HG02973 (cell line): ENCODE data around the gene SLC9B1.
"Not testable (repeated sequence)": the region's sequence is repeated elsewhere in the genome, so short reads cannot be mapped to it uniquely, and the experiment has no call there.

Experiments
- ATAC-seq: cut with Tn5 transposase; IDR thresholded peaks from one replicate; pipeline ENCODE4 v1.9.1; 2021; ENCODE audit warnings: moderate library complexity; ENCODE audit not compliant: unreplicated experiment

The SLC9B1 gene

DNA sequence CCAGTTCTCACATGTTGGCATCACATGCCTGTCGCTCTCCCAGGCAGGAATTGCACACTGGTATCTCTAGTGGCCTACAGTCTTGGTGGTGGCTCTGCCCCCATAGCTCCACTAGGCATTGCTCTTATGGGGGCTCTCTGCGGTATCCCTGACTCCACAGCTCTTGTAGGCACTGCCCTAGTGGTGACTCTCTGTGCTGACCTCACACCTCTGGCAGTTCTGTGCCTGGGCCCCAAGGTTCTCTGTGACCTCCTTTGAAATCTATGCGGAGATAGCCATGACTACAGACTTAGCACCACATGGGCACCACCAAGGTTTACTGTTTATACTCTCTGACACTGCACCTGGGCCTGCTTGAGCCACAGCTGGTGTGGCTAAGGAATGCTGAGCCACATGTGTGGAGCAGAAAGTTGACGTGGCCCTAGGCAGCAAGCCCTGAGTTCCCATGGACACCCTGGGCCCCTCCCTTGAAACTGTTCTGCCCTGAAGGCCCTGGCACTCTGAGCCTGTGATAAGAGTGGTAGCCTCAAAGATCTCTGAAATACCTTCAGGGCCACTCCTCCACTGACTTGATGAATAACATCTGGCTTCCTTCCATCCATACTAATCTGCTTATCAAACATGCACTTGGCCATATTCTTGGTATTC, 8.0 kb downstream of the SLC9B1 start:
- ATAC-seq = no peak

DNA sequence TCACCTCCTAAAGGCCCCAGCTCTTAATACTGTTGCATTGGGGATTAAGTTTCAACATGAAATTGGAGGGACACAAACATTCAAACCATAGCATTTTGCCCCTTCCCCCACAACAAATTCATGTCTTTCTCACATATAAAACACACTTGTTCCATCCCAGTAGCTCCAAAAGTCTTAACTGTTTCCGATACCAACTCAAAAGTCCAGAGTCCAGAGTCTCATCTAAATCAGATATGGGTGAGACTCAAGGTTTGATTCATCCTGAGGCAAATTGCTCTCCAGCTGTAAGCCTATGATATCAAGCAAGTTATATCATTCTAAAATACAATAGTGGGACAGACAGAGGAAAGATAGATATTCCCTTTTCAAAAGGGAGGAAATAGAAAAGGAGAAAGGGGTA, 8.7 kb downstream of the SLC9B1 start:
- no peak for ATAC-seq

DNA sequence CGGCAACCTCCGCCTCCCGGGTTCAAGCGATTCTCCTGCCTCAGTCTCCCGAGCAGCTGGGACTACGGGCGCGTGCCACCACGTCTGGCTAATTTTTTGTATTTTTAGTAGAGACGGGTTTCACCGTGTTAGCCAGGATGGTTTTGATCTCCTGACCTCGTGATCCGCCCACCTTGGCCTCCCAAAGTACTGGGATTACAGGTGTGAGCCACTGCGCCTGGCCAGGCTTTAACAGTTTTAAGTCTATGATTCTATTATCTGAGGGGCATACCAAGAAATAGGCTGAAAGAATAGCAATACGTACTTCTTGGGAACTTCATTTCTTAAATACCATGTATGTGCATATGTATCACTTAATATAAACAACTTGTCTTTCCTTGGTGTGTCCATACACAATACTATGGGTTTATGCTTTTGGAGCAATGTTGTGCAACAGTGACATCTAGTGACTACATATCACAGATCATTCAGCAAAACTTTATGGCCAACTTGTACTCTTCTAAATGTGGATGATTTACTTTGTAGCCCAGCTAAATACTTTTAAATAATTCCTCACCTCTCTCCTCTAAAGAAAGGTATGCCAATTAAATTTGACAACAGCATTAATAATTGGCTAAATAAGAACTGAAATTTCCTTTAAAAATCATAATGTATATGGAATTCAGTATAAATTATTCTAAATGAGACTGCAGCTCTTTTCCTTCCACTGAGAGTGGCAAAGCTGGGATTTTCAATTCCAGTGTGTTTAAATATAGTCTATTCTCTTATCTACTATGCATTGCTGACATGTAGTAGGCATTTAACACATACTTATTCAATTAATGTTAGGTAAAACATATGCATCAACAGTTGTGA, 10.4 kb downstream of the SLC9B1 start:
- peak; percentile 81 for ATAC-seq

DNA sequence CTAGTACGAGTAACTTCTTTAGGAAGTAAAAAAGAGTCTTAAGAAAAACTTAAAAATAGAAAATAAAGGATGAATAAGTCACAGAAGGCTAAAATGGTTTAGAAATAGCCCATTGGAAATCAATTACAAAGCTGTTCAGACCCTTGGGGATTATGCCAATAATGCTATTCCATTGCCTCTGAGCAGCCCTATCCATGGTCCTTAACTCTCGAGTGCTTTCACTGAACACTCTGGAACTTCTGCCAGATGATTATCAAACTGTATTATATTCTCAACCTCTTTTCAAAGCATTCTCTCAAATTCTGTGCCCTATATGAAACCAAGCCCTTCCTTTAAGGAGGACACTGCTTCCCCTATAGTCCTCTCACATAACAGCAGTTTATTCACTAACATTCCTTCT, 17.0 kb downstream of the SLC9B1 start:
- no peak for ATAC-seq

DNA sequence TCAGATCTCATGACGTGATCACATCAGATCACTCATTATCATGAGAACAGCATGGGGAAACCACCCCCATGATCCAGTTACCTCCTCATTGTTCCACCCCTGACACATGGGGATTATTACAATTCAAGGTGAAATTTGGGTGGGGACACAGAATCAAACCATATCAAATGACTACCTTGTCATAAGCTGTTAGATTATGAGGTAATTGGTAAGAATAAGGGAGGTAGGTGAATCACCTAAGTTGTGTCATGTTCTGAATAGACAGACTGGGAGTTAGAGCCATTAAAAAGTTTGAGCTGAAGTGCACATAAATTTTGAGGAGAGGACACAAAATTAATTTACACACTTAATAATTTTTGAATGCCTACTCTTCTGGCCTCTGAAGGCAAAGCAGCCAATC, 24.7 kb downstream of the SLC9B1 start:
- ATAC-seq = no peak

DNA sequence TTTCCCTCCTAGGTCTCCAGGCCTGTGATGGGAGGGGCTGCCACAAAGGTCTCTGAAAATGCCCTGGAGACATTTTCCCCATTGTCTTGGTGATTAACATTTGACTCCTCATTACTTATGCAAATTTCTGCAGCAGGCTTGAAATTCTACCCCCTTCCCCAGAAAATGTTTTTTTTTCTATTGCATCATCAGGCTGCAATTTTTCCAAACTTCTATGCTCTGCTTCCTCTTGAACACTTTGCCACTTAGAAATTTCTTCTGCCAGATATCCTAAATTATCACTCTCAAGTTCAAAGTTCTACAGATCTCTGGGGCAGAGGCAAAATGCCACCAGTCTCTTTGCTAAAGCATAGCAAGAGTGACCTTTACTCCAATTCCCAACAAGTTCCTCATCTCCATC, 25.5 kb downstream of the SLC9B1 start:
- not testable (repeated sequence) for ATAC-seq

DNA sequence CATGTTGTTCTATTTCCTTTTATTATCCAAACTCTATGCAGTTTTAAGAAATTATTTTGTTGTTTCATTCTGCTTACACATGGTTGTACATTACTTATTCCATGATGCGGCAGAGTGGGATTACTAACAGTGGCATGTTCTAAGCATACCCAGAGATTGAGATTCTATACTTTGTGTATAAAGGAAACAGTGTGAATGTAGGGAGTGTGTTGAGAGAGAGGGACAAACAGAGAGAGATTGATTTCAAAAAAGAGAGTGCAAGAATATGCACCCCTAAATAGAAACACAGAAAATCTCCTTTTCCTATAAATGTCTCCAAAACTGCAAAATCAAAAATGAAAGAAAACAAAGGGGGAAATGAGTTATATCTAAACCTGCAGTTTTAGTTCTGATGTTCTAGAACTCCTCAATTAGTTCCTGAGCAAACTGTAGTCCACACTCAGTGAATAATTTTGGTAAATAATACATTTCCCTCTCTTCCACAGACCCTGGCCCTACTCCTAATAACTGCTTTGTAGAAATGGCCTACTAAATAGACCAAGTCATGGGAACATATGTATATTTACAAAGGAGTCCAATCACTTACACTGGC, 31.0 kb downstream of the SLC9B1 start:
- ATAC-seq = no peak

DNA sequence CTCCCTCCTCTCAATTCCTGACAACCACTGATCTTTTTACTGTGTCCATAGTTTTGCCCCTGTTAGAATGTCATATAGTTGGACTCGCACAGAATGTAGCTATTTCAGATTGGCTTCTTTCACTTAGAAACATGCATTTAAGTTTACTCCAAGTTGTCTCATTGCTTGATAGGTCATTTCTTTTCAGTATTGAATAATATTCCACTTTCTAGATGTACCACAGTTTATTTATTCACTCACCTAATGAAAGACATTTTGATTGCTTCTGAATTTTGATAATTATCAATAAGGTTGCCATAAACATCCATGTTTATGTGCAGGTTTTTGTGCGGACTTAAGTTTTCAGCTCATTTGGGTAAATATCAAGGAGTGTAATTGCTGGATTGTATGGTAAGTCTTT, 38.5 kb downstream of the SLC9B1 start:
- no peak for ATAC-seq

DNA sequence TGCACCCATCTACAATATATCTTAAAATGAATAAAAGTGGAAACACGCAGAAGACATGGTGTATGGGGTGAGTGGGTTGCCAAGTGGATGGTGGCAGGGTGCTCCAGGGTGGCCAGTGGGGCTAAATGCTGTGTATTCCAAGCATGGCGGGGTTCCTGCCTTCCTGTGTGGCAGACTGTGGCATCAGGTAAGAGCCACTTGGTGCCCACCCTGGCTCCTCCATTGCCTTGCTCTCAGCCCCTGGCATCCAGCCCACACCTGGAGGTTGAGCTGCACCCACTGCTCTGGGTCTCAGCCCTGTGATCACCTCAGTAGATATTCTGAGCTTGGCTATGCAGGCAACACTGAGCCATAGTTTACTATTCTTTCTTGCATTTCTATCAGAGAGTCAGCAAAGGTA, 57.7 kb downstream of the SLC9B1 start:
- not testable (repeated sequence) for ATAC-seq

DNA sequence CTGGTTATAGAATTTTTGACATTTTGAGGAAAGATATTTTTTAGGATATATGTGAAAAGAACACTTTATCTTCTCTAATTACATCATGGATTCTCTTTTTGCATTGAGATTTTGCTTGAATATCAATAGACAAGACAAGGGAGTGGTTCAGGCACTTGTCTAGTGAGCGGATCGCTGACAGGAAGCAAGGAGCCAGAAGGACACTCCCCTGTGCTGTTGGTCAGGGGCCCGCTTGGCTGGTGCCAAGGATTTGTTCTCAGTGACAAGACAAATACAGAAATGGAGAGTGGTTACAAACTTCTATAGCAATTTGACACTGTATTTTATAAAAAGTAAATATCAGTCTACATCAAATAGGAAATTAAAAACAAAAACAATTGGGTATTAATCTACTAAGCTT, 60.0 kb downstream of the SLC9B1 start:
- ATAC-seq = no peak

DNA sequence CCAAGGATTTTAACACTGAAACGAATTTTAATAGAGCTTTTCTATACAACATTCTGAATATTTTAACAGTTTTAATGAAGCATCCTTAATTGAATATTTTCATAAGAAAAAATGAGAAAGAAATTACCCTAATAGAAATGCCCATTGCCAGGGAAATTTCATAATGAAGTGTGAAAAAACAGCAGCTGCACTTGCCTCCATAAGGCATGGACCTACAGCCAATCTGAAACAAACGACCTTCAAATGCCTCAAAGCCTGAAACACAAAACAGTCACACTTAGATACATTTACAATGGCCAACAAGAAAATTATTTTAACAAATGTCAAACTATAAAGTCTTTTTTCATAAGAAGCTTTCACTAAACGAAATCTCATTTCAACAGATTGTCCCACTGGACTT, 74.4 kb downstream of the SLC9B1 start:
- no peak for ATAC-seq

DNA sequence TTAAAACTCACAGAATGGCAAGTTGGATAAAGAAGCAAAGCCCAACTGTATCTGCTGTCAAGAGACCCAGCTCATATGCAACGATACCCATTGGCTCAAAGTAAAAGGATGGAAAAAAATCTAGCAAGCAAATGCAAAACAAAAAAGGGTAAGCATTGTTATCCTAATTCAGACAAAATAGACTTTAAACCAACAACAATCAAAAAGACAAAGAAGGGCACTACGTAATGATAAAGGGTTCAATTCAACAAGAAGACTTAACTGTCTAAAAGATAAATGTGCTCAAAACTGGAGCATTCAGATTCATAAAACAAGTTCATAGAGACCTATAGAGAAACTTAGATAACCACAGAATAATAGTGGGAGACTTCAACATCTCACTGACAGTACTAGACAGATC, 81.4 kb downstream of the SLC9B1 start:
- ATAC-seq = not testable (repeated sequence)

DNA sequence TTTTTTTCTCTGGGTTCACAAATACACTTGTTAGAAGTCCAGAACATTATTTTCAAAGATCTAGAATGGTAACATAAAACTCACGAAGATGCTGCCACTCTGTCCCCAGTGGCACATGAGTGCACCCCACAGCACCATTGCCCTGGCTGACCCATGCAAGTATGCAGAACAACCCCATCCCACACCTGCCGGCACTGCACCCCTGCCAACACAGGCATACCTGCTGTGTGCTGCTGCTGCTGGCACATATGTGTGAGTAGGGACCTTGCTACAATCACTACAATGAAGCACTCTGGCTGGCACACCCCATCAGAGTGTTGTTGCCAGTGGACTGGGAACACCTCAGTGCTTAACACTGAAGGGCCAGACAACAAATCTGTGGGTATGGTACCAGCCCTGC, 83.8 kb downstream of the SLC9B1 start:
- no peak for ATAC-seq

DNA sequence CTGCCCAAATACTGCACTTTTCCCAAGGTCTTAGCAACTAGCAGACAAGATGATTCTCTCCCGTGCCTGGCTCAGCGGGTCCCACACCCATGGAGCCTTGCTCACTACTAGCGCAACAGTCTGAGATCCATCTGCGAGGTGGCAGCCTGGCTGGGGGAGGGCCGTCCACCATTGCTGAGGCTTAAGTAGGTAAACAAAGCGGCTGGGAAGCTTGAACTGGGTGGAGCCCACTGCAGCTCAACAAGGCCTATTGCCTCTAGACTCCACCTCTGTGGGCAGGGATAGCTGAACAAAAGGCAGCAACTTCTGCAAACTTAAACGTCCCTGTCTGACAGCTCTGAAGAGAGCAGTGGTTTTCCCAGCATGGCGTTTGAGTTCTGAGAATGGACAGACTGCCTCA, 99.8 kb downstream of the SLC9B1 start:
- ATAC-seq = not testable (repeated sequence)

DNA sequence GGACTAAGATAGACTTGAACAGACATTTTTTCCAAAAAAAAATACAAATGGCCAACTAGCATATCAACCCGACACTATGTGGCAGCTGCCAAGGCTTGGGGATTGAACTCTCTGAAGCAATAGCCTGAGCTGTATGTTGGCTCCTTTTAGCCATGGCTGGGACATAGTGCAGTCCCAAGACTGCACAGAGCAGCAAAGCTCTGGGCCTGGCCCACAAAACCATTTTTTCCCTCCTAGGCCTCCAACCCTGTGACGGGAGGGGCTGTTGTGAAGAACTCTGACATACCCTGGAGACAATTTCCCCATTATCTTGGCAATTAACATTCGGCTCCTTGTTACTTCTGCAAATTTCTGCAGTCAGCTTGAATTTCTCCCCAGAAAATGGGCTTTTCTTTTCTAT, 100.6 kb downstream of the SLC9B1 start:
- no peak for ATAC-seq

DNA sequence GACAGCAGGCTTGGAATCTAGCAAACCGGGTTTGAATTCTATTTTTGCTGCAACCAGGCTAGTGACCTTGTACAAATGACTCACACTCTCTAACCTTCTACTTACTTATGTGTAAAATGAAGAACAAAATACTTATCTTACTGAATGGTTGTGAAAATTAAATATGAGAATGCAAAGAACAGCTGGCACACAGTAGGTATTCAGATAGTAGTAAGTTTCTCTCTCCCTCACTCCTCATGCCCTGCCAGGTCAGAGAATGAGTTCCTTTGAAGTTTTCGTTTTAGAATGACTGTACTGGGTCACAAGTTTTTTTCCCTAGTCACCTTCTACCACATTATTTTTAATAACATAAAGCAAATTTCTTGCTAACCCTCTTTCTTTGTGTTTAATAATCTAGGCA, 117.7 kb downstream of the SLC9B1 start:
- ATAC-seq = no peak

DNA sequence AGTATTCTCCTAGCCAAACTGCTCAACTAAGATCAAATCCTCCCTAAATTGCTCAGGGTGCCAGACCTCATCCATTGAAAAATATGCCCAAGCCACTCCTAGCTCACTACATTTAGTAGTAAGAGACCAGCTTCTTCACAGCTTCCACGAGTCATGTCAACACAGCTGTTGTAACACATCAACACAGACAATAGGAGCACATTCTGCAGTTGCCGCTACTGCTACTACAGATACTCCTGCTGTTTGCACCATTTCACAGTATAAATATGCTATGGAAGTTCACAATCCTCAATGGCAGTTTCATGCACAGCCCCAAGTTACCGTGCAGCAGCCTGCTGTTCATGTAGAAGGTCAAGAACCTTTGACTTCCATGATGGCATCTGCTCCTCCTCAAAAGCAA, 121.9 kb downstream of the SLC9B1 start:
- ATAC-seq = not testable (repeated sequence)

DNA sequence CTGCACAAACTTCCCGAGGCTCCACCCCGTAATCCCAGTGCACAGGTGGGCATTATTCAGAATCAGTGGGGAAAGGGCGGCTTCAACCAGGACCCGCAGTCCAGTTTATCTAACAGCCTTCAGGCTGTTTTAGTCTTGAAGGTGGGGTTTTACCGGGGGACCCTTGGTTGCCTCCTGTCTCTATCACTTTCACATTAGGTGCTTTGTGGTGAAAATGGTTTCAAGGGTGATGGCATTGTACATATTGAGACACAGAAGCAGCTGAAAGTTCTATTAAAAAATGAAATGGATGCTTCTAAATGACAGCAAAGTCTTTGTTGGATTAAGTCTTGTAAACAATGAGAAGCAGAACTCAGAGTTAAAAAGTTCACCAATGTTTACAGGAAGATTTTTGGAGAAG, 123.0 kb downstream of the SLC9B1 start:
- ATAC-seq = not testable (repeated sequence)

DNA sequence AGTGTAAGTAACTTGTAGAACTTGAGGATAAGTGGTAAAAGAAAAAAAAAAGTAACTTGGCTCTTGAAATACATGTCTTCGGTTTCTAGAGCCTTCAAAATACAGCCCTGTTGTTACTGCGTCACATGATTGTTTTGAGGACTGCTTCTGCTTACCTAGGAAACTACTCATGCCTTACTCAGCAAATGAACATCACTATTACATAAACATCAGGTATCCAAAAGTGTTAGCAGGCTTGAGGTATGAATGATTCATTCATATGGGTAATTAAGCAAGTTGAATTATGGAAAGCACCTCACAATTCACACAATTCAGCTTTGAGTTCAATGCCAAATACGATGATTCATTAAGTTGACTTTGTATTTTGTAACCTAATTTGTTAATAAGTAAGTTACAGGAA, 129.6 kb downstream of the SLC9B1 start:
- ATAC-seq = not testable (repeated sequence)

DNA sequence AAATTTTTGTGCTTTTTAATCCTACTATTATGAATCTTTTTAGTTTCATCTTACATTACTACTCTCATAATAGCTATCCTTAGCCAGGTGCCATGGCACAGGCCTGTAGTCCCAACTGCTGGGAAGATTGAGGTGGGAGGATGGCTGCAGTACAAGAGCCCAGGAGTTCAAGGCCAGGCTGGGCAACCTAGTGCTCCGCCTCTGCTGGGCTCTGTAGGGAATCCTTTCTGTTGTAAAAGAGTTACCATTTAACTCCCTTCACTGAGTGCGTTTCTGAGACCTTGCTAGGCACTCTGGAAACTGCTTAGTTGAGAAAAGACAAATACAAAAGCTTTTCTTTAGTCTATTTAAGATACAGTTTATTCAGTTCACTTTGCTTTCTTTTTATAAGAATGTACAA, 130.9 kb downstream of the SLC9B1 start:
- ATAC-seq = not testable (repeated sequence)

DNA sequence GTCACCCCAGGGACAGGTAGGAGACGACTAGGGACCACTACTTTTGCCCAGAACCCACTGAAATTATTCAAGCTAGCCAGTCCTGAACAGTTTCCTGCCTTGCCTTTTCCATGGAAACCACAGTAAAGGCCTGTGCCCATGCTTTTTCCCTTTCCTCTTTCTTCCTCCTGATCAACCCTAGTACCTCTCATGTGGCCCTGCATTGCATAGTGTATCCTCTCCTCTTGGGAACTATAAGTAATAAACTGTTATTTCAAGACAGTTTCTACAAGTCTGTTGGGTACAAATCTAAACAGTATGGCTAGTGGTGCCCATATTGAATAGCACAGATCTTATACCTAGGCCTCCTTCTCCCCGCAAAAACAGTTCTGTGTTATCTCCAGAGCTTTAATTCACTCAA, 136.2 kb downstream of the SLC9B1 start:
- no peak for ATAC-seq

DNA sequence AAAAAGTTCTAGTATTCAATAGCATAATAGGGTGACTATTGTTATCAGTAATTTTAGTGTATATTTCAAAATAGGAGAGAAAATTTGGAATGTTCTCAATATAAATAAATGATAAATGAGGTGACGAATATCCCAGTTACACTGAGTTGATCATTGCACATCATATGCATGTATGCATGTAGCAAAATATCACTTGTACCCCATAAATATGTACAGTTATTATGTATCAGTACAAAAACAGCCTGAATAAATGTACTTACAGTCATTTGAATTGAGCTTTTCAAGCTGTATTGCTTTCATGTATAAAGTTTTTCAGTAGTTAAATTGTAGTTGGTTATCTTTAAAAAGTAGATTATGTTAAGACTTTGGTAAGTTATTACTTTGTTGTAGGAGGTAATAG, 138.2 kb downstream of the SLC9B1 start:
- no peak for ATAC-seq
